ENCODE data around the gene UGT1A5. TPM values are rescaled to one million over a fixed set of nuclear protein-coding genes. Genes with fewer than 3 reads are reported as not detected.

The UGT1A5 gene
- total and polyA plus RNA-seq, 10 of the 15 experiments (the other 5 are each of a cell fraction or from before 2014, with no cell fraction given) = not detected

GRCh38 chr2:233814056-233814835 is 101.5 kb downstream of the UGT1A5 start (continued):
- TF ChIP-seq BCLAF1 (IDR thresholded peaks at IDR 0.05) = no peak
- no peak for TF ChIP-seq IRF5 (IDR thresholded peaks at IDR 0.05; ENCODE audit: borderline replicate concordance)
- TF ChIP-seq CBX5 (IDR thresholded peaks at IDR 0.05; ENCODE audit: low read depth) = no peak

GRCh38 chr2:233815861-233816260 is 103.2 kb downstream of the UGT1A5 start:
- 46% methylated on average over 6 of the region's 6 CpGs for WGBS (ENCODE audit: insufficient coverage, insufficient replicate concordance, low lambda C conversion rate, missing lambda C conversion rate)
- ChIA-PET POLR2A (no interaction called here), SMC1A (ENCODE audit: uncharacterized antibody, unreplicated experiment) (no interaction called here), RAD21 (ENCODE audit: unreplicated experiment) (no interaction called here), CTCF (no interaction called here)
- Histone ChIP-seq H3K9ac (ENCODE audit: control insufficient read depth, insufficient read depth, low read length) (no peak overlapping the region), H4K20me1 (ENCODE audit: control insufficient read depth, insufficient read depth) (no peaks in the 10 kb centered on the region), H3K79me2 (ENCODE audit: control insufficient read depth, insufficient read depth, low read length) (no peaks in the 10 kb centered on the region), H3K4me1 (ENCODE audit: control insufficient read depth, insufficient read depth, low read length) (no peaks in the 10 kb centered on the region), H3K4me3 (no peak overlapping the region), H3K27ac (ENCODE audit: control insufficient read depth, insufficient read depth) (no peak overlapping the region), H3K9me3 (replicated peaks; ENCODE audit: control insufficient read depth, insufficient read depth, low read length) (no peaks in the 10 kb centered on the region), H2AFZ (ENCODE audit: control insufficient read depth, low read depth, low read length) (no peak overlapping the region), H3K4me2 (ENCODE audit: control insufficient read depth, insufficient read depth) (no peak overlapping the region), H3K36me3 (ENCODE audit: control insufficient read depth in 2 of 2, insufficient read depth in 2 of 2, low read length in 1 of 2) (no peaks in the 10 kb centered on the region), H3K27me3 (replicated peaks in 1 of 2; ENCODE audit: control insufficient read depth in 2 of 2, insufficient read depth in 2 of 2, low read length in 1 of 2) (no peaks in the 10 kb centered on the region; a peak in 3 of 4 replicates)
- FAIRE-seq (no peak), ATAC-seq (no peak), DNase-seq (ENCODE audit: low read depth, low spot score) (no peak)
- in situ Hi-C loops (cut with MboI) = no loop called here
- intact Hi-C loops (cut with micrococcal nuclease; ENCODE audit: unreplicated experiment) = no loop called here
- no TSS peak for BruUV-seq (replicated peaks)
- no peak for TF ChIP-seq IRF4 (IDR thresholded peaks at IDR 0.05; ENCODE audit: low read depth, low read length)
- no peak for TF ChIP-seq STAT3 (IDR thresholded peaks at IDR 0.05; ENCODE audit: low read depth, low read length)
- TF ChIP-seq ZBTB33 (IDR thresholded peaks at IDR 0.05) = no peak
- TF ChIP-seq ZBED1 (IDR thresholded peaks at IDR 0.05; ENCODE audit: borderline replicate concordance) = no peak
- no peak for TF ChIP-seq PKNOX1 (IDR thresholded peaks at IDR 0.05)
- TF ChIP-seq ATF2 (IDR thresholded peaks at IDR 0.05; ENCODE audit: low read length) = no peak
- TF ChIP-seq YY1 (IDR thresholded peaks at IDR 0.05; ENCODE audit: low read depth, low read length) = no peak
- TF ChIP-seq MLLT1 (IDR thresholded peaks at IDR 0.05) = no peak
- TF ChIP-seq MEF2A (IDR thresholded peaks at IDR 0.05; ENCODE audit: insufficient read depth, low read depth, low read length) = no peak

Data from GM12878 (cell line).